Stomach smooth muscle (tissue), 2 donors: ENCODE measurements around the gene PDLIM5.
"Not testable (repeated sequence)": the region's sequence is repeated elsewhere in the genome, so short reads cannot be mapped to it uniquely, and the experiment has no call there.

Experiments used
- H3K27ac ChIP-seq: one replicate; pipeline ENCODE4 v1.7.0; 2013; ENCODE audit warnings: mild to moderate bottlenecking, low read length, inconsistent platforms
- H3K27me3 ChIP-seq, 2 donors: one replicate each; pipeline ENCODE4 v1.7.0; 2013; ENCODE audit warnings: low read length in 2 of 2; ENCODE audit not compliant: insufficient read depth in 2 of 2, control insufficient read depth in 1 of 2
- H3K36me3 ChIP-seq, 2 donors: one replicate each; pipeline ENCODE4 v1.7.0; 2013; ENCODE audit warnings: low read length in 2 of 2; ENCODE audit not compliant: control insufficient read depth in 2 of 2, insufficient read depth in 2 of 2
- H3K4me1 ChIP-seq: one replicate; pipeline ENCODE4 v1.7.0; 2013; ENCODE audit warnings: low read length; ENCODE audit not compliant: control insufficient read depth, insufficient read depth
- H3K4me3 ChIP-seq, 2 donors: one replicate each; pipeline ENCODE4 v1.7.0; 2013; ENCODE audit warnings: low read length in 2 of 2
- H3K9ac ChIP-seq, 2 donors: one replicate each; pipeline ENCODE4 v1.7.0; 2013; ENCODE audit warnings: low read length in 2 of 2, mild to moderate bottlenecking in 1 of 2
- H3K9me3 ChIP-seq, 2 donors: one replicate each; pipeline ENCODE4 v1.7.0; 2013; ENCODE audit warnings: low read length in 2 of 2; ENCODE audit not compliant: control insufficient read depth in 2 of 2
- donor health status: healthy.
- donor health status: Pancreatic carcinoma.

PDLIM5 gene

GRCh38 chr4:94660614-94661013, 208.9 kb downstream of the PDLIM5 start:
- Histone ChIP-seq H3K9ac (no peak overlapping the region), H3K4me3 (no peak overlapping the region), H3K4me1 (no peaks in the 10 kb centered on the region), H3K27ac (no peak overlapping the region), H3K9me3 (no peaks in the 10 kb centered on the region), H3K27me3 (no peaks in the 10 kb centered on the region), H3K36me3 (peaks cover 5 to 13% of the 10 kb centered on the region in 2 donors)

- H3K27me3 ChIP-seq, H3K9me3 ChIP-seq, H3K4me1 ChIP-seq, H3K4me3 ChIP-seq, H3K27ac ChIP-seq, H3K9ac ChIP-seq: not testable (repeated sequence)
- peaks cover 2 to 10% of the 10 kb centered on the region in 2 donors for H3K36me3 ChIP-seq
Observed at GRCh38 chr4:94665021-94665420, 213.3 kb downstream of the PDLIM5 start.

- Histone ChIP-seq H3K27me3 (no peaks in the 10 kb centered on the region), H3K4me1 (no peaks in the 10 kb centered on the region), H3K27ac (no peak overlapping the region), H3K4me3 (no peak overlapping the region), H3K9ac (no peak overlapping the region), H3K36me3 (peaks cover 2 to 10% of the 10 kb centered on the region in 2 donors), H3K9me3 (no peaks in the 10 kb centered on the region)
Observed at GRCh38 chr4:94665500-94666404, 214.0 kb downstream of the PDLIM5 start.

DNA sequence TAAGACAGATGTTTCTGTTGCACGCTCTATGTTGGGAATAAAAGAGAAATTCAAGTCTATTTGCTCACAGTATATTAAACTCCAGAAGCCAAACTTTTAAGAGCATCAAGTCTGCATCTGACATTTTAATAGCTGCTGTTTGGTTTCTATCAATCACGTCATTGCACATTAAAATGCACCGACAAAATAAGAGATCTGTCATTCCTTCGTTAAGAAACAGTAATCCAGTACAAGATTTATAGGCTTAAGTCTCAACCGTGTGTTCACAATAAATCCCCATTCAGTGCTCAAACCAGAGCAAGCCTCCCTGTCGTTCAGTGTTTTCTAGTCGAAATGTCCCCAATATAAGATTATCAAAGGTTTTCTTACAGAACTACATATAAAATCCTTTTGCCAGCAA, 217.0 kb downstream of the PDLIM5 start:
- Histone ChIP-seq H3K4me1 (no peaks in the 10 kb centered on the region), H3K9me3 (no peaks in the 10 kb centered on the region), H3K9ac (no peak overlapping the region), H3K36me3 (peaks cover 4 to 5% of the 10 kb centered on the region in 2 donors), H3K27me3 (no peaks in the 10 kb centered on the region), H3K4me3 (no peak overlapping the region), H3K27ac (no peak overlapping the region)

DNA sequence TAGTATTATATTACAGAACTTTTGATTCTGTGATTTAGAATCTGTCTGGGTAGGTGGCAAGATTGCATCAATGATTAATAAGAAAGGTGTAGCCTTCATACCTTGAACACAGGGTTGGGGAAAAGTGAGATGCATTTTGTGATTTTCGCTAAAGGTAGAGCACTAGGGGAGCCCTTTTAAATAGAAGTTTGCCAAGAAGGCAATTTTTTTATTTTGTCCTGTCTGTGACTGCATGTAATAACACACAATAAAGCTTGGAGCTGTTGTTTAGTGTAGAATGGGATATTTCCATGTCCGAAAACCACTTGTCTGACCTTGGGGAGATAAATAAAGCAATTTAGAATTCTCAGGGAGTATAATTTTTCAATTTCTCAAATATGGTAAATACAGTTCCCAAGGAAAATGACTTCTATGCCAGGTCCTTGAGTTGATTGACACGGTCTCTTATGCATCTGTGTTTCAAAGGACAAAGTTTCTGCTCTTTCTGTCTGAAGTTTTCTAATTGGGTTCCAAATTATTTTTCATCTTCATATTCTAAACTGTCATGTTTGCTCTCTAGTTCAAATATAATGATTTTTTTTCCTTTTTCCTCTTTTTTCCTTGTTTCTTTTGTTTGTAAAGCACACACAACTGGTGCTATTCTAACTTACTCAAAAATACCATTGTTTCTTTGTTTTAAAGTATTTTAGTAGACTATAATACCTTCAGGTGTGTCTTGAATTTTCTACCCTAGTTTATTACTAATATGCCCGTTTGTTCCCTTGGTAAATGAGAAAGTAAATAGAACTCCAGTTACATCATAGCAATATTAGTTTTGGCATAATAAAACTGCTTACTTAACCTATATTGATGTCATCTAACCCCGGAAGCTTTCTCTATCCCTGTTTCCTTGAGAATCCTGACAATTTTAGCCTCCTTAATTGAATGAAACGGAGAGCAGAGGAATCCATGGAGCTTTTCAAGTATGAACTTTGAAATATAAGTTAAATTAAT, 218.2 kb downstream of the PDLIM5 start:
- no peaks in the 10 kb centered on the region for H3K4me1 ChIP-seq
- no peaks in the 10 kb centered on the region for H3K27me3 ChIP-seq
- H3K4me3 ChIP-seq: no peak overlapping the region
- H3K36me3 ChIP-seq: peaks cover 3 to 5% of the 10 kb centered on the region in 2 donors
- no peak overlapping the region for H3K27ac ChIP-seq
- no peaks in the 10 kb centered on the region for H3K9me3 ChIP-seq
- H3K9ac ChIP-seq: no peak overlapping the region

DNA sequence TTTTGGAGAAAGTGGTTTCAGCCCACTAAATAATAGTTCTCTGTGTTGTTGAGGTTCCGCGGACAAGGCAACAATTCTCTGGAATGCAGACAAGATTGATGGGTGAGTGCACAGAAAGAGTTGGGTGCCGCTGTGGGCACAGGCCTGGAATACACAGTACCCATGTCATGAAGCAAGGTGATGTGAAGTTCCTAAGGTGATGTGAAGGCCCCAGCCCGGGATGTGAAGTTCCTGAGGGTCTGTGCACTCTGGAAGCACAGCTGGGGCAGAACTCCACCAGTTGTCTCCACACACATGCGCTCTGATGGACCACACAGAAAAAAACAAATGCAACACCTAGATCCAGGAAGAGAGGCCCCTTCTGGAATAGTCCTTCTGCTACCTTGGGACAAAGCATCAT, 219.4 kb downstream of the PDLIM5 start:
- Histone ChIP-seq H3K36me3 (peaks cover 3 to 5% of the 10 kb centered on the region in 2 donors), H3K27me3 (no peaks in the 10 kb centered on the region), H3K9ac (no peak overlapping the region), H3K27ac (no peak overlapping the region), H3K4me1 (no peaks in the 10 kb centered on the region), H3K9me3 (no peaks in the 10 kb centered on the region), H3K4me3 (no peak overlapping the region)

DNA sequence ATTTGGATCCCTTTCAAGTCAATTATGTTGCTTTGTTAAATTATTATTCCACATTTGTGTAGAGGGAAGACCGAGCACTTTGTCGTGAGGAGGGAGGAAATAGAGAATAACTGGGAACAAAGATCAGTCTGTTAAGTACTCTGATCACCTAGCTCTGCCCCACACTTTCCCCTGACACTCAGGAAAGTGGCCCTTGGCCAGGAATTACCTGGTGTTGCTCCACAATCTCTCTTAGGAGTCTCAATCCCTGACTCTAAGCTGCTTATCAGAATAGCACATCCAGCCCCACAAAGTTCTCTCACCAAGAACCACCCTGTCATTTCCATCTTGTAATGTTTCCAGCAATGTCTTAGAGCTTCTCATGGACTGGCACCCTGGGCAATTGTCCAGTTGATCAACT, 222.2 kb downstream of the PDLIM5 start:
- Histone ChIP-seq H3K9me3 (no peaks in the 10 kb centered on the region), H3K4me1 (peaks cover 8% of the 10 kb centered on the region), H3K4me3 (no peak overlapping the region), H3K9ac (no peak overlapping the region), H3K27ac (no peak overlapping the region), H3K36me3 (peaks cover 0 to 5% of the 10 kb centered on the region in 2 donors), H3K27me3 (no peaks in the 10 kb centered on the region)

GRCh38 chr4:94676970-94677369, 225.2 kb downstream of the PDLIM5 start:
- Histone ChIP-seq H3K36me3 (no peaks in the 10 kb centered on the region), H3K9ac (no peak overlapping the region), H3K4me3 (no peak overlapping the region), H3K27ac (no peak overlapping the region), H3K9me3 (no peaks in the 10 kb centered on the region), H3K4me1 (peaks cover 8% of the 10 kb centered on the region), H3K27me3 (no peaks in the 10 kb centered on the region)

GRCh38 chr4:94678896-94679295, 227.2 kb downstream of the PDLIM5 start:
- Histone ChIP-seq H3K27ac (no peak overlapping the region), H3K4me1 (peaks cover 8% of the 10 kb centered on the region), H3K36me3 (no peaks in the 10 kb centered on the region)

GRCh38 chr4:94680176-94680862, 228.6 kb downstream of the PDLIM5 start:
- Histone ChIP-seq H3K27ac (no peak overlapping the region), H3K4me3 (no peak overlapping the region), H3K36me3 (no peaks in the 10 kb centered on the region), H3K9ac (no peak overlapping the region), H3K4me1 (peaks cover 8% of the 10 kb centered on the region), H3K27me3 (no peaks in the 10 kb centered on the region), H3K9me3 (no peaks in the 10 kb centered on the region)

More at GRCh38 chr4:94678896-94679295, 227.2 kb downstream of the PDLIM5 start:
- no peaks in the 10 kb centered on the region for H3K9me3 ChIP-seq
- no peak overlapping the region for H3K4me3 ChIP-seq
- H3K27me3 ChIP-seq: no peaks in the 10 kb centered on the region
- H3K9ac ChIP-seq: no peak overlapping the region
